CD4-positive, alpha-beta memory T cell (primary cell): ENCODE results near the gene TRIM51G. TPM values are rescaled to one million over a fixed set of nuclear protein-coding genes. Genes with fewer than 3 reads are reported as not detected.
"Not testable (repeated sequence)": the region's sequence is repeated elsewhere in the genome, so short reads cannot be mapped to it uniquely, and the experiment has no call there.

ENCODE experiments used
- CTCF ChIA-PET: fragments of 350-600 bp; sonication (Branson Sonifier 250); formaldehyde crosslinking; loops from one replicate; lab custom pipeline; 2021; ENCODE audit warnings: inconsistent platforms; ENCODE audit not compliant: partially characterized antibody; lab: Charles Lee
- POLR2A ChIA-PET: fragments of 350-600 bp; sonication (Branson Sonifier 250); formaldehyde crosslinking; loops from one replicate; lab custom pipeline; 2021; ENCODE audit not compliant: partially characterized antibody; lab: Charles Lee
- DNase-seq, 5 donors: peaks; one replicate each; pipeline versions ENCODE4 v3.0.0 to v3.0.0-alpha.2; 2020 to 2022; ENCODE audit warnings: mixed read lengths in 1 of 5
- H3K27ac ChIP-seq: one replicate; pipeline ENCODE4 v1.7.0; 2013; ENCODE audit warnings: low read depth, low read length
- H3K27me3 ChIP-seq: 2 replicates; pipeline ENCODE4 v1.7.0; 2013; ENCODE audit warnings: mild to moderate bottlenecking, low read length, moderate library complexity; ENCODE audit not compliant: insufficient read depth
- H3K36me3 ChIP-seq: 2 replicates; pipeline ENCODE4 v1.7.0; 2013; ENCODE audit warnings: mild to moderate bottlenecking, low read length, moderate library complexity; ENCODE audit not compliant: insufficient read depth
- H3K4me1 ChIP-seq: 2 replicates; pipeline ENCODE4 v1.7.0; 2013; ENCODE audit warnings: mild to moderate bottlenecking, low read length, moderate library complexity; ENCODE audit not compliant: insufficient read depth
- H3K4me3 ChIP-seq, 2 donors: one replicate each; pipeline ENCODE4 v1.7.0; 2013; ENCODE audit warnings: low read length in 2 of 2, mild to moderate bottlenecking in 1 of 2
- H3K9me3 ChIP-seq, 2 donors: one replicate each; pipeline ENCODE4 v1.7.0; 2013; ENCODE audit warnings: low read length in 2 of 2, control low read depth in 1 of 2; ENCODE audit not compliant: control insufficient read depth in 1 of 2
- H3K27ac Mint-ChIP-seq, 7 donors: one replicate each; pipeline ENCODE4 v1.8.0; 2020 to 2021; ENCODE audit warnings: mixed read lengths in 7 of 7, mild to moderate bottlenecking in 6 of 7, inconsistent platforms in 3 of 7, moderate library complexity in 3 of 7
- H3K27me3 Mint-ChIP-seq, 2 donors: one replicate each; pipeline ENCODE4 v1.8.0; 2020 to 2021; ENCODE audit warnings: mixed read lengths in 2 of 2
- H3K36me3 Mint-ChIP-seq, 2 donors: one replicate each; pipeline ENCODE4 v1.8.0; 2020 to 2021; ENCODE audit warnings: mixed read lengths in 2 of 2, inconsistent platforms in 1 of 2, mild to moderate bottlenecking in 1 of 2
- H3K4me1 Mint-ChIP-seq, 4 donors: one replicate each; pipeline ENCODE4 v1.8.0; 2020 to 2021; ENCODE audit warnings: mixed read lengths in 4 of 4, mild to moderate bottlenecking in 1 of 4
- H3K4me3 Mint-ChIP-seq, 8 donors: one replicate each; pipeline ENCODE4 v1.8.0; 2020 to 2021; ENCODE audit warnings: mixed read lengths in 8 of 8, mild to moderate bottlenecking in 7 of 8, moderate library complexity in 6 of 8, inconsistent platforms in 3 of 8
- H3K9me3 Mint-ChIP-seq, 8 donors: one replicate each; pipeline ENCODE4 v1.8.0; 2020 to 2021; ENCODE audit warnings: mixed read lengths in 8 of 8, mild to moderate bottlenecking in 5 of 8, inconsistent platforms in 3 of 8, moderate library complexity in 1 of 8
- intact Hi-C: fragments of 100-400 bp; cut with micrococcal nuclease; formaldehyde crosslinking; loops from one replicate; pipeline ENCODE4 v1.15.1; 2023
- polyA plus RNA-seq, 2 donors: library from polyadenylated mRNA; unstranded; fragments of 300-500 nt; fragmentation: Illumina TruSeq; gene quantifications; one replicate each; pipeline ENCODE4 v1.2.3, GENCODE V29; 2021
- total RNA-seq, 2 experiments: library from RNA; stranded (reverse); gene quantifications; one replicate each; pipeline ENCODE4 v1.2.3, GENCODE V29; 2021

TRIM51G gene
- total RNA-seq (not detected), polyA plus RNA-seq (not detected)

- H3K27ac ChIP-seq, H3K36me3 ChIP-seq, CTCF ChIA-PET, H3K27ac Mint-ChIP-seq, H3K4me3 ChIP-seq, H3K4me3 Mint-ChIP-seq, H3K36me3 Mint-ChIP-seq, POLR2A ChIA-PET, H3K27me3 Mint-ChIP-seq, H3K27me3 ChIP-seq, H3K4me1 ChIP-seq, H3K9me3 Mint-ChIP-seq, intact Hi-C loops, H3K9me3 ChIP-seq, DNase-seq, H3K4me1 Mint-ChIP-seq: not testable (repeated sequence)
These were observed at the start of gene TRIM51G for GRCh38 chr11:48983785-48984184. TRIM51G (minus strand) TSS chr11:48983885; CDS start chr11:48981695, 2,190 bp downstream.

- CTCF ChIA-PET, H3K27ac ChIP-seq, H3K36me3 ChIP-seq, H3K27ac Mint-ChIP-seq, H3K9me3 Mint-ChIP-seq, H3K4me3 ChIP-seq, H3K27me3 ChIP-seq, H3K4me3 Mint-ChIP-seq, H3K4me1 ChIP-seq, H3K27me3 Mint-ChIP-seq, H3K4me1 Mint-ChIP-seq, intact Hi-C loops, POLR2A ChIA-PET, H3K9me3 ChIP-seq, H3K36me3 Mint-ChIP-seq, DNase-seq: not testable (repeated sequence)
These were observed 44.8 kb upstream of the TRIM51G start, which contains the start of gene TRIM49B for GRCh38 chr11:49028523-49028922. TRIM49B (plus strand) TSS chr11:49028823; CDS start chr11:49031600, 2,777 bp downstream.

- H3K4me1 Mint-ChIP-seq, H3K27ac ChIP-seq, H3K36me3 Mint-ChIP-seq, H3K27me3 ChIP-seq, H3K36me3 ChIP-seq, H3K9me3 Mint-ChIP-seq, H3K4me3 ChIP-seq, H3K27me3 Mint-ChIP-seq, DNase-seq, POLR2A ChIA-PET, H3K27ac Mint-ChIP-seq, CTCF ChIA-PET, H3K4me1 ChIP-seq, H3K4me3 Mint-ChIP-seq, H3K9me3 ChIP-seq: not testable (repeated sequence)
- intact Hi-C loops = loop anchor here (10.0 kb wide), 1 partner anchor 856 kb away; no protein-coding TSS in a partner anchor
These were observed 15.1 kb downstream of the TRIM51G start for GRCh38 chr11:48968592-48968991.

GRCh38 chr11:48955315-48956049 lies 28.2 kb downstream of the TRIM51G start:
- H3K4me3 ChIP-seq, H3K4me1 ChIP-seq, intact Hi-C loops, H3K27ac ChIP-seq, H3K4me3 Mint-ChIP-seq, H3K36me3 Mint-ChIP-seq, H3K36me3 ChIP-seq, H3K27me3 ChIP-seq, H3K27ac Mint-ChIP-seq, H3K4me1 Mint-ChIP-seq, H3K9me3 ChIP-seq, POLR2A ChIA-PET, H3K27me3 Mint-ChIP-seq, CTCF ChIA-PET: not testable (repeated sequence)
- H3K9me3 Mint-ChIP-seq = peaks cover 0 to 16% (median 6%) of the 10 kb centered on the region in 8 donors
- peak in 1 of 5 donors; percentile 39 for DNase-seq

GRCh38 chr11:48945796-48946195 lies 37.9 kb downstream of the TRIM51G start:
- intact Hi-C loops, DNase-seq, H3K36me3 ChIP-seq, H3K4me1 ChIP-seq, H3K27me3 ChIP-seq, POLR2A ChIA-PET, H3K9me3 ChIP-seq, H3K4me1 Mint-ChIP-seq, H3K36me3 Mint-ChIP-seq, CTCF ChIA-PET, H3K27ac Mint-ChIP-seq, H3K9me3 Mint-ChIP-seq, H3K4me3 Mint-ChIP-seq, H3K4me3 ChIP-seq, H3K27me3 Mint-ChIP-seq, H3K27ac ChIP-seq: not testable (repeated sequence)

Other genes with a start within 250 kb of the TRIM51G start
- gene TRIM49B, start 44.9 kb upstream of the TRIM51G start, total RNA-seq = not detected
- gene TRIM49B, start 44.9 kb upstream of the TRIM51G start, polyA plus RNA-seq = not detected
- gene TRIM64C, start 75.2 kb upstream of the TRIM51G start, total RNA-seq = not detected
- gene TRIM64C, start 75.2 kb upstream of the TRIM51G start, polyA plus RNA-seq = not detected
- not detected for gene FOLH1, start 224.7 kb upstream of the TRIM51G start, total RNA-seq
- not detected for gene FOLH1, start 224.7 kb upstream of the TRIM51G start, polyA plus RNA-seq